CD8-positive, alpha-beta memory T cell (primary cell): ENCODE measurements around the gene BACE2. TPM values are rescaled to one million over a fixed set of nuclear protein-coding genes. Genes with fewer than 3 reads are reported as not detected.

ENCODE experiments used
- CTCF ChIA-PET: fragments of 350-600 bp; sonication (Branson Sonifier 250); formaldehyde crosslinking; loops from one replicate; lab custom pipeline; 2021; ENCODE audit warnings: antibody characterized with exemption; lab: Charles Lee
- POLR2A ChIA-PET: fragments of 350-600 bp; sonication (Branson Sonifier 250); formaldehyde crosslinking; loops from one replicate; lab custom pipeline; 2021; ENCODE audit warnings: antibody characterized with exemption; lab: Charles Lee
- DNase-seq, 5 donors: peaks; one replicate each; pipeline versions ENCODE4 v3.0.0 to v3.0.0-alpha.2; 2020 to 2022; ENCODE audit warnings: mixed read lengths in 1 of 5
- H3K27ac ChIP-seq: one replicate; pipeline ENCODE4 v1.7.0; 2013; ENCODE audit warnings: low read depth, mild to moderate bottlenecking, low read length, moderate library complexity
- H3K27me3 ChIP-seq: 2 replicates; pipeline ENCODE4 v1.7.0; 2013; ENCODE audit warnings: low read length, mild to moderate bottlenecking; ENCODE audit not compliant: insufficient read depth, poor library complexity, severe bottlenecking
- H3K36me3 ChIP-seq: 2 replicates; pipeline ENCODE4 v1.7.0; 2013; ENCODE audit warnings: mild to moderate bottlenecking, low read length, moderate library complexity; ENCODE audit not compliant: insufficient read depth
- H3K4me1 ChIP-seq: 2 replicates; pipeline ENCODE4 v1.7.0; 2013; ENCODE audit warnings: mild to moderate bottlenecking, low read length, moderate library complexity; ENCODE audit not compliant: insufficient read depth
- H3K4me3 ChIP-seq: 2 replicates; pipeline ENCODE4 v1.7.0; 2013; ENCODE audit warnings: mild to moderate bottlenecking, low read length
- H3K9me3 ChIP-seq: 2 replicates; pipeline ENCODE4 v1.7.0; 2013; ENCODE audit warnings: mild to moderate bottlenecking, low read length
- H3K27ac Mint-ChIP-seq, 8 donors: one replicate each; pipeline ENCODE4 v1.8.0; 2020 to 2021; ENCODE audit warnings: mixed read lengths in 8 of 8, mild to moderate bottlenecking in 6 of 8, inconsistent platforms in 3 of 8, moderate library complexity in 3 of 8
- H3K27me3 Mint-ChIP-seq, 2 donors: one replicate each; pipeline ENCODE4 v1.8.0; 2020 to 2021; ENCODE audit warnings: mixed read lengths in 2 of 2, mild to moderate bottlenecking in 1 of 2, moderate library complexity in 1 of 2
- H3K36me3 Mint-ChIP-seq, 3 donors: one replicate each; pipeline ENCODE4 v1.8.0; 2020 to 2021; ENCODE audit warnings: mixed read lengths in 3 of 3, inconsistent platforms in 1 of 3, mild to moderate bottlenecking in 1 of 3
- H3K4me1 Mint-ChIP-seq, 3 donors: one replicate each; pipeline ENCODE4 v1.8.0; 2020 to 2021; ENCODE audit warnings: mixed read lengths in 3 of 3, inconsistent platforms in 1 of 3, mild to moderate bottlenecking in 1 of 3
- H3K4me3 Mint-ChIP-seq, 7 donors: one replicate each; pipeline ENCODE4 v1.8.0; 2020 to 2021; ENCODE audit warnings: mixed read lengths in 7 of 7, mild to moderate bottlenecking in 6 of 7, moderate library complexity in 4 of 7, inconsistent platforms in 2 of 7
- H3K9me3 Mint-ChIP-seq, 5 donors: one replicate each; pipeline ENCODE4 v1.8.0; 2020 to 2022; ENCODE audit warnings: mixed read lengths in 5 of 5, mild to moderate bottlenecking in 3 of 5, moderate library complexity in 2 of 5, inconsistent platforms in 1 of 5
- polyA plus RNA-seq: library from polyadenylated mRNA; unstranded; fragments of 300-500 nt; fragmentation: Illumina TruSeq; gene quantifications from one replicate; pipeline ENCODE4 v1.2.3, GENCODE V29; 2021
- total RNA-seq, 2 experiments: library from RNA; stranded (reverse); gene quantifications; one replicate each; pipeline ENCODE4 v1.2.3, GENCODE V29; 2021

Gene BACE2
- total and polyA plus RNA-seq, 3 experiments from 2014 or later = 0.44 to 1.1 (median 0.58) TPM

DNA sequence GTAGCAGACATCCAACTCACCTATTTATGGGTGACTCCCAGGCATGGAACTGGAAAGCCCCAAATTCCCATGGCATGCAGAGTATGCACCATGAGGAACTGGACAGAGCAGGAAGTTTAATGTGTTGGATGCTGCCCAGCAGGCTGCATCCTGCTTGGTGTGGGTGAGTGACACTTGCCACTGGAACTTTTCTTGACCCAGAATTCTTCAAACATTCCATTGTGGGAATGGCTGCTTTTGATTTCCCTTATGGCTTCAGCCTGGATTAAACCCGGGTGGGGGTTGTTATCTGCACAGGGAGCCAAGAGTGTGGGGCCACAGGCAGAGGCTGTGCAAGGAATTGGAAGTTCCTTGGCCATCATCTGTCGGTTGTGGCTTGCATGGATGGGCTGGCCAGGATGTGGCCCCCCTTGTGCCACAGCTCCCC is 26.9 kb upstream of the BACE2 start:
- H3K36me3 Mint-ChIP-seq = no peaks in the 10 kb centered on the region
- CTCF ChIA-PET = no interaction called here
- no peaks in the 10 kb centered on the region for H3K4me1 Mint-ChIP-seq
- H3K4me3 Mint-ChIP-seq = no peak overlapping the region
- POLR2A ChIA-PET = no interaction called here
- no peaks in the 10 kb centered on the region for H3K27me3 ChIP-seq
- H3K27ac ChIP-seq = no peak overlapping the region
- peaks cover 0 to 14% of the 10 kb centered on the region in 2 donors for H3K27me3 Mint-ChIP-seq
- no peaks in the 10 kb centered on the region for H3K9me3 Mint-ChIP-seq
- no peak overlapping the region for H3K4me3 ChIP-seq
- H3K9me3 ChIP-seq = no peaks in the 10 kb centered on the region
- no peaks in the 10 kb centered on the region for H3K36me3 ChIP-seq
- H3K4me1 ChIP-seq = no peaks in the 10 kb centered on the region
- no peak for DNase-seq
- no peak overlapping the region for H3K27ac Mint-ChIP-seq

DNA sequence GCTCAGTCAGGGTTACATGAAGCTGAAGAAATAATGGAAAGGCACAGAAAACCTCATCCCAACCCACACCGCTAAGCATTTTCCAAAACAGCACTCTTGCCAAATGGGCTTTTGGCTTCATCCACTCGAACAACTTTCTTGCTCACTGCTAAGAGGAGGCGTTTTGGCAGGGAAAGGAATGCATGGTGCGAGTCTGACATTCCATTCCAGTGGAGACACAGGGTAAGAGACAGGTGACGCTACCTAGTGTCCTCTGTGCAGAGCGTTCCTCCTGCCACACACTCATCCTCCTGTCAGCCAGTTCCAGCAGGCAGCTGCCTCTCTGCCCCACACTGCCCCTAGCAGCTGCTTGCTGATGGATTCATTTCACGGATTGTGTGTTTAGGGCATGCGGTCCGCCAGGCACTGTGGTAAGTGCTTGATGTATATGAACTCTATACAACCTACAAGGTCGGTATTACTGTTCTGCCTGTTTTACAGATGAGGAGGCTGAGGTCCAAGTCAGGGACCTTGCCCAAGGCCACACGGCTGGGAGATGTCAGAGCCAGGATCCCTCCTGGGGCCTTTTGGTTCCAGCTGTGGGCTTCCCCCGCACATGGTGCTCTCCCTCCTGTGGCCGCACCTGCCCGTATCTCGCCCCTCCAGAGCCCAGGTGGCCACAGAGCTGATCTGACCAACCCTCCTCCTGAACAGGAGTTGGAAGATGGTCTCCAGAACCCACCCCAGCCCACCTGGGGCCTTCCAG is 25.7 kb upstream of the BACE2 start:
- H3K4me3 ChIP-seq = no peak overlapping the region
- H3K36me3 Mint-ChIP-seq = no peaks in the 10 kb centered on the region
- H3K4me1 Mint-ChIP-seq = no peaks in the 10 kb centered on the region
- no peaks in the 10 kb centered on the region for H3K9me3 ChIP-seq
- CTCF ChIA-PET = no interaction called here
- no peak overlapping the region for H3K4me3 Mint-ChIP-seq
- no peaks in the 10 kb centered on the region for H3K4me1 ChIP-seq
- H3K27me3 Mint-ChIP-seq = peaks cover 2 to 14% of the 10 kb centered on the region in 2 donors
- POLR2A ChIA-PET = no interaction called here
- H3K27ac Mint-ChIP-seq = no peak overlapping the region
- no peaks in the 10 kb centered on the region for H3K36me3 ChIP-seq
- no peak overlapping the region for H3K27ac ChIP-seq
- H3K9me3 Mint-ChIP-seq = no peaks in the 10 kb centered on the region
- DNase-seq = no peak
- H3K27me3 ChIP-seq = no peaks in the 10 kb centered on the region

- no peak overlapping the region for H3K27ac Mint-ChIP-seq
- H3K9me3 Mint-ChIP-seq = no peaks in the 10 kb centered on the region
- Histone ChIP-seq H3K27me3 (no peaks in the 10 kb centered on the region), H3K4me3 (no peak overlapping the region), H3K36me3 (no peaks in the 10 kb centered on the region), H3K4me1 (no peaks in the 10 kb centered on the region), H3K9me3 (no peaks in the 10 kb centered on the region), H3K27ac (no peak overlapping the region)
- H3K4me1 Mint-ChIP-seq = no peaks in the 10 kb centered on the region
- DNase-seq = no peak
- peaks cover 2 to 17% of the 10 kb centered on the region in 2 donors for H3K27me3 Mint-ChIP-seq
- H3K4me3 Mint-ChIP-seq = no peak overlapping the region
- ChIA-PET CTCF (no interaction called here), POLR2A (no interaction called here)
- H3K36me3 Mint-ChIP-seq = no peaks in the 10 kb centered on the region
These were observed 24.2 kb upstream of the BACE2 start for GRCh38 chr21:41143596-41144325.

DNA sequence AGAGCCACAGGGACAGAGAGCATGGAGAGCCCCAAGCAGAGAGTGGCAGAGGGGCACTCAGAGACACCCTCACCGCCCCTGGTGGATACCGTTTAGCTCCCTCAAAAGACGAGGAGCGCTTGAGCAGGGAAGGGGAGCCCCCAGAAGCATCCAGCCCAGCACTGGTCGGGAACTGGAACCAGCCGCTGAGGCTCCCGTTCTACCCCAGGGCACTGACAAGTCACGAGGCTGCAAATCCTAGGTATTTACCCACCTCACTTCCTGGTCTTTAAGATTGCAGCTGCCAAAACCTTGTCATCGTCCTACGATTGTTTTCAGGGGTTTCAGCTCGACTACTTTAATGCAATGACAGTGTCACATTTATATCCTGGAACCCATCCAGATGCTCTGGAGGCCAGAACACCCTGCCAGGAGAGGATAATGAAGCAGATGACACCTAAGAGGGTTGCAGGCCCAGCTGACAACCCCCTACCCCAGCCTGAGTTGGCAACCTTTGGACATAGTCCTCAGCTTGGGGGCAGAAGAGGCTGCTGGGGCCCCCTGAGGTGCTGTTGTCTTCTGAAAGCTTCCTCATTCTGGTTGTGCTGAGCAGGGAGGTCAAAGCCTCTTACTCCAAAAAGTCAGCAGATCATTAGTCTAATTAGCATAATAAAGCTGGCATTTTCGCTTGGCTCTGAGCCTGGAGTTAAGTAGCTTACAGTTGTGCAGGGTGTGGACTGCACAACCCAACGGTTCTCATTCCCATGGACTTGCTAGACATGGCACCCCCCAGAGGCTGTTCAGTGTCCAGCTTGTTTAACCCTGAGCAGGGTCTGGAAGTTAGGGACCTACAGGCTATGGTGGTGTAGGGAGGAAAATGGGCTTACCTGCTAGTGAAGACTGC is 20.6 kb upstream of the BACE2 start:
- H3K27ac Mint-ChIP-seq = no peak overlapping the region
- no peaks in the 10 kb centered on the region for H3K4me1 ChIP-seq
- H3K4me3 Mint-ChIP-seq = no peak overlapping the region
- no peaks in the 10 kb centered on the region for H3K36me3 ChIP-seq
- DNase-seq = no peak
- H3K4me1 Mint-ChIP-seq = no peaks in the 10 kb centered on the region
- H3K27me3 ChIP-seq = no peaks in the 10 kb centered on the region
- POLR2A ChIA-PET = no interaction called here
- no peaks in the 10 kb centered on the region for H3K9me3 Mint-ChIP-seq
- H3K27me3 Mint-ChIP-seq = peaks cover 2 to 11% of the 10 kb centered on the region in 2 donors
- no peaks in the 10 kb centered on the region for H3K9me3 ChIP-seq
- no peaks in the 10 kb centered on the region for H3K36me3 Mint-ChIP-seq
- H3K27ac ChIP-seq = no peak overlapping the region
- H3K4me3 ChIP-seq = no peak overlapping the region
- CTCF ChIA-PET = no interaction called here

DNA sequence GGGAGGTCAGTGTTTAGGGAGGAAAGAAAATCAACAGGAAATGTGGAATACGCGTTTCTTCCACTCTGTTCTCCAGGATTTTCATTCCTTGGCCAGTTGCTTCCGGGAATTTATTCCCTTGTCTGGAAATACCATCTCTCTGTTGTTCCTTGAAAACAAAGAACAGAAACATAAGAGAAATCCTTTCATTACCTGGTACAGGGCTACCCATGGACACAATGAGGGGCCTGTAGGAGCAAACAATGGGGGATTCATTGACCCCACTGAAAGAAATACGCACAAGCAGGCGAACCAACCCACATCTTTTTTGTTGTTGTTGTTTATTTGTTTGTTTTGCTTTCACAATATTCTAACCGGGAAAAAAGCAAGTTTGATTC is 20.0 kb upstream of the BACE2 start:
- peaks cover 0 to 2% (median 0%) of the 10 kb centered on the region in 5 donors for H3K9me3 Mint-ChIP-seq
- H3K4me3 Mint-ChIP-seq = no peak overlapping the region
- POLR2A ChIA-PET = no interaction called here
- H3K27me3 Mint-ChIP-seq = peaks cover 2 to 10% of the 10 kb centered on the region in 2 donors
- Histone ChIP-seq H3K4me3 (no peak overlapping the region), H3K27me3 (no peaks in the 10 kb centered on the region), H3K36me3 (no peaks in the 10 kb centered on the region), H3K4me1 (no peaks in the 10 kb centered on the region), H3K9me3 (no peaks in the 10 kb centered on the region), H3K27ac (no peak overlapping the region)
- no peaks in the 10 kb centered on the region for H3K4me1 Mint-ChIP-seq
- H3K36me3 Mint-ChIP-seq = no peaks in the 10 kb centered on the region
- CTCF ChIA-PET = no interaction called here
- no peak for DNase-seq
- no peak overlapping the region for H3K27ac Mint-ChIP-seq

DNA sequence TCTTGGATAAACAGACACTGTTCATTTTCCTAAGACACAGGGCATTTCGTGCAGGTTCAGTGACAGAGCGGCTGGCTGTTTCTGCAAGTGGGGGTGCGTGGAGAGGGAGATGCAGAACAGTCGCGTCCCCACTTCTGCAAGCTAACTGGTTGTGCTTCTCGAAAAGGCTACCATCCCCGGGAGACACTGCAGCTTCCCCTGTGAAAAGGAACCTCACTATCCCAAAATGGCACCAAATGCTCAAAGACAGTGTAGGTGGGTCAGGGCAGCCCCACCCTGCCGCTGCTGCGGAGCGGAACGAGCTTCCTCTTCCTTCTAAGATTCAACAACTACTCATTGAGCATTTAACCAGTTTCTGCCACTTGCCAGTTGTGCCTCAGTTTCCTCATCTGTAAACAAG is 19.2 kb upstream of the BACE2 start:
- no peaks in the 10 kb centered on the region for H3K9me3 ChIP-seq
- Mint-ChIP-seq H3K9me3 (peaks cover 0 to 2% (median 0%) of the 10 kb centered on the region in 5 donors), H3K4me1 (no peaks in the 10 kb centered on the region), H3K36me3 (no peaks in the 10 kb centered on the region), H3K27me3 (peaks cover 4 to 10% of the 10 kb centered on the region in 2 donors), H3K27ac (no peak overlapping the region), H3K4me3 (no peak overlapping the region)
- ChIA-PET CTCF (no interaction called here), POLR2A (no interaction called here)
- no peak overlapping the region for H3K27ac ChIP-seq
- no peaks in the 10 kb centered on the region for H3K4me1 ChIP-seq
- no peaks in the 10 kb centered on the region for H3K27me3 ChIP-seq
- H3K4me3 ChIP-seq = no peak overlapping the region
- DNase-seq = no peak
- H3K36me3 ChIP-seq = no peaks in the 10 kb centered on the region

DNA sequence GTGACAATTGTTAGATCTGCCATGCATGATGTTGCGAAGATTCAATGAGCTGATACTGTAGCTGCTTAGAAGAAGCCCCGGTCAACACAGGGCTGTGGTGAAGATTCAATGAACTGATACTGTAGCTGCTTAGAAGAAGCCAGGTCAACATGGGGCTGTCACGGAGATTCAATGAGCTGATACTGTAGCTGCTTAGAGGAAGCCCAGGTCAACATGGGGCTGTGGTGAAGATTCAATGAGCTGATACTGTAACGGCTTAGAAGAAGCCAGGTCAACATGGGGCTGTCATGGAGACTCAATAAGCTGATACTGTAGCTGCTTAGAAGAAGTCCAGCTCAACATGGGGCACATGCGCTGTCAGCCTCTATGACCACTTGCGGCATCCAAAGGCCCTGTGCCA is 18.8 kb upstream of the BACE2 start:
- H3K4me3 ChIP-seq = no peak overlapping the region

DNA sequence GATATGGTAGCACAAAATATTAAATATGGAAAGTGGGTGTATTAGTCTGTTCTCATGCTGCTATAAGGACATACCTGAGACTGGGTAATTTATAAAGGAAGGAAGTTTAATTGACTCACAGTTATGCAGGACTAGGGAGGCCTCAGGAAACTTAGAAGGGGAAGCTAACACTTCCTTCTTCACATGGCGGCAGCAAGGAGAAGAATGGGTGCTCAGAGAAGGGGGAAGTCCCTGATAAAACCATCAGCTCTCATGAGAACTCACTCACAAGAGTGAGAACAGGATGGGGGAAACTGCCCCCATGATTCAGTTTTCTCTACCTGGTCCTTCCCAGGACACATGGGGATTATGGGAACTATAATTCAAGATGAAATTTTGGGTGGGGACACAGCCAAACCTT is 15.8 kb upstream of the BACE2 start:
- H3K9me3 ChIP-seq = no peaks in the 10 kb centered on the region
- Mint-ChIP-seq H3K9me3 (peaks cover 0 to 6% (median 0%) of the 10 kb centered on the region in 5 donors), H3K4me3 (no peak overlapping the region), H3K36me3 (no peaks in the 10 kb centered on the region), H3K27me3 (peaks cover 3 to 19% of the 10 kb centered on the region in 2 donors), H3K27ac (no peak overlapping the region), H3K4me1 (no peaks in the 10 kb centered on the region)
- CTCF ChIA-PET = no interaction called here
- no peak overlapping the region for H3K4me3 ChIP-seq
- H3K27me3 ChIP-seq = no peaks in the 10 kb centered on the region
- POLR2A ChIA-PET = no interaction called here
- H3K27ac ChIP-seq = no peak overlapping the region
- DNase-seq = no peak
- no peaks in the 10 kb centered on the region for H3K36me3 ChIP-seq
- H3K4me1 ChIP-seq = no peaks in the 10 kb centered on the region

More for the DNA sequence above, 18.8 kb upstream of the BACE2 start:
- peaks cover 0 to 2% (median 0%) of the 10 kb centered on the region in 5 donors for H3K9me3 Mint-ChIP-seq
- no peak for DNase-seq
- POLR2A ChIA-PET = no interaction called here
- Histone ChIP-seq H3K36me3 (no peaks in the 10 kb centered on the region), H3K27me3 (no peaks in the 10 kb centered on the region), H3K9me3 (no peaks in the 10 kb centered on the region), H3K4me1 (no peaks in the 10 kb centered on the region), H3K27ac (no peak overlapping the region)
- H3K36me3 Mint-ChIP-seq = no peaks in the 10 kb centered on the region
- CTCF ChIA-PET = no interaction called here
- no peaks in the 10 kb centered on the region for H3K4me1 Mint-ChIP-seq
- no peak overlapping the region for H3K27ac Mint-ChIP-seq
- peaks cover 6 to 14% of the 10 kb centered on the region in 2 donors for H3K27me3 Mint-ChIP-seq
- no peak overlapping the region for H3K4me3 Mint-ChIP-seq
